ENCODE data around the gene LY9.

Gene LY9

GRCh38 chr1:160814856-160815255 is 18.9 kb downstream of the LY9 start:
- no peak overlapping the region for H3K4me3 ChIP-seq (replicated peaks; ENCODE audit: low read depth, low read length)
- TF ChIP-seq, protein P1, sequence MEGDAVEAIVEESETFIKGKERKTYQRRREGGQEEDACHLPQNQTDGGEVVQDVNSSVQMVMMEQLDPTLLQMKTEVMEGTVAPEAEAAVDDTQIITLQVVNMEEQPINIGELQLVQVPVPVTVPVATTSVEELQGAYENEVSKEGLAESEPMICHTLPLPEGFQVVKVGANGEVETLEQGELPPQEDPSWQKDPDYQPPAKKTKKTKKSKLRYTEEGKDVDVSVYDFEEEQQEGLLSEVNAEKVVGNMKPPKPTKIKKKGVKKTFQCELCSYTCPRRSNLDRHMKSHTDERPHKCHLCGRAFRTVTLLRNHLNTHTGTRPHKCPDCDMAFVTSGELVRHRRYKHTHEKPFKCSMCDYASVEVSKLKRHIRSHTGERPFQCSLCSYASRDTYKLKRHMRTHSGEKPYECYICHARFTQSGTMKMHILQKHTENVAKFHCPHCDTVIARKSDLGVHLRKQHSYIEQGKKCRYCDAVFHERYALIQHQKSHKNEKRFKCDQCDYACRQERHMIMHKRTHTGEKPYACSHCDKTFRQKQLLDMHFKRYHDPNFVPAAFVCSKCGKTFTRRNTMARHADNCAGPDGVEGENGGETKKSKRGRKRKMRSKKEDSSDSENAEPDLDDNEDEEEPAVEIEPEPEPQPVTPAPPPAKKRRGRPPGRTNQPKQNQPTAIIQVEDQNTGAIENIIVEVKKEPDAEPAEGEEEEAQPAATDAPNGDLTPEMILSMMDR (IDR thresholded peaks at IDR 0.05; ENCODE audit: low read depth, low read length, missing control alignments) = no peak

DNA sequence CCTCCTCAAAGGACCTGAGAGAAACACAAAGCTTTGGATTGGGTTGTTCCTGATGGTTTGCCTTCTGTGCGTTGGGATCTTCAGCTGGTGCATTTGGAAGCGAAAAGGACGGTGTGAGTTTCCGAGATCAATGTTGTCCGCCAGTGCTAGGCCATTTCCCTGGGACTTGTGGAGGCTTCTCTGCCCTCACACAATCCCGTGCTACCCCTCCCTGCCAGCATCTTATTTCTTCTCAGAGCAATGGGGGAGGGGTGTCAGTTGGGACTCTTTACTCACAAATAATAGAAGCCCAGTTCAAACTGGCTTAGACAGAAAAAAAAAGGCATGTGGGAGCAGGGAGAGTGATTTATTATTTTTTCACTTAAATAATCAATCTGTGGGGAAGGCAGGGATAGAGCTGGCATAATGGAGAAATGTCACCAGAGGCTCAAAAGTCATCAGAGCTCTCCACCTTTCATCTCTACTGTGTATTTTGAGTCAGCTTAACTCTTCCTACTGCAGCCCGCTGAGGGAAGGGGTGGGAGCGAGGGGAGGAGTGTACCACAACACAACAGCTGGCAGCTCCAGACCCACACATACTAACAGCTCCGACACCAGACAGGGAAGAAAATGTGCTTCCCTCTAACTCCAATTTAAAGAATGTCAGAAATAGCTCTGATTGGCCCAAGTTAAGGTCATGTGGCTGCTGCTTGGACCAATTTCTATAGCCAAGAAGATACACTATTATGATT is 22.4 kb downstream of the LY9 start:
- TF ChIP-seq, protein P1 (IDR thresholded peaks at IDR 0.05; ENCODE audit: low read depth, low read length, missing control alignments) = no peak
- H3K4me3 ChIP-seq (replicated peaks; ENCODE audit: low read depth, low read length) = no peak overlapping the region
- no peak for DNase-seq (ENCODE audit: extremely low read depth, low read depth)

More at GRCh38 chr1:160814856-160815255, 18.9 kb downstream of the LY9 start:
- DNase-seq (ENCODE audit: extremely low read depth, low read depth) = no peak

DNA sequence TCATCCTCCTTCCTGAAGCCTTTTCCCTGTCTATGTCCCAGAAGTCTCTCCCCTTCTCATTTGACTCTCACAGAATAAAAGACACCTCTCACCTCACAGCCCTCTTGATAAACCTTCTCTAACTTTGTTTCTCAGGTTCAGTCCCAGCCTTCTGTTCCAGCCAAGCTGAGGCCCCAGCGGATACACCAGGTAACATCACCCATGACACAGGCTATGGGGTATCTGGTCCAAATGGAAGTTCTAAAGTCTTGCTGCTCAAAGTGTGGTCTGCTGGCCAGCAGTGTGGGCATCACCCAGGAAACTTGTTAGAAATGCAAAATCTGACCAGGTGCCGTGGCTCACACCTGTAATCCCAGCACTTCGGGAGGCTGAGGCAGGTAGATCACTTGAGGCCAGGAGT is 23.2 kb downstream of the LY9 start:
- TF ChIP-seq, protein P1 (IDR thresholded peaks at IDR 0.05; ENCODE audit: low read depth, low read length, missing control alignments) = no peak
- no peak for DNase-seq (ENCODE audit: extremely low read depth, low read depth)
- H3K4me3 ChIP-seq (replicated peaks; ENCODE audit: low read depth, low read length) = no peak overlapping the region

DNA sequence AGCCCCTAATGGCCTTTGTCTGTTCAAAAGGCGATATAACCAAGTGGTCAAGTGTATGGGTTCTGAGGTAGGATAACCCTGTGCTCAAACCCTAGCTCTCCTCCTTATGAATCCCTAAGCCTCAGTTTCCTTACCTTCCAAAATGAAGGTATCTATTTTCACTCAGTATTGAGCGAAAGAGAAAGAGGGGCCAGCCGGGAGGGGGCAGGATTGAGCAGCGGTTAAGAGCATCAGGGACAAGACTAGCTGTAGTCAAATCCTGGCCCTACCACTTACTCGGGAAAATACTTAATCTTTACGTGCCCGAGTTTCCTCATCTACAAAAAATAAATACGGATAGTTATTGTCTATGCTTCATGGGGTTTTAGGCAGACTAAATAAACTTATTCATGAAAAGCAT is 25.7 kb downstream of the LY9 start:
- DNase-seq (ENCODE audit: extremely low read depth, low read depth) = no peak
- H3K4me3 ChIP-seq (replicated peaks; ENCODE audit: low read depth, low read length) = no peak overlapping the region
- TF ChIP-seq, protein P1 (IDR thresholded peaks at IDR 0.05; ENCODE audit: low read depth, low read length, missing control alignments) = peak; percentile 16

GRCh38 chr1:160823296-160823695 is 27.3 kb downstream of the LY9 start:
- TF ChIP-seq, protein P1 (IDR thresholded peaks at IDR 0.05; ENCODE audit: low read depth, low read length, missing control alignments) = no peak
- DNase-seq (ENCODE audit: extremely low read depth, low read depth) = no peak

GRCh38 chr1:160826546-160826945 is 30.6 kb downstream of the LY9 start:
- TF ChIP-seq, protein P1 (IDR thresholded peaks at IDR 0.05; ENCODE audit: low read depth, low read length, missing control alignments) = no peak
- DNase-seq (ENCODE audit: extremely low read depth, low read depth) = no peak

More at GRCh38 chr1:160823296-160823695, 27.3 kb downstream of the LY9 start:
- no peak overlapping the region for H3K4me3 ChIP-seq (replicated peaks; ENCODE audit: low read depth, low read length)

More at GRCh38 chr1:160826546-160826945, 30.6 kb downstream of the LY9 start:
- no peak overlapping the region for H3K4me3 ChIP-seq (replicated peaks; ENCODE audit: low read depth, low read length)

All from HFF-Myc (cell line).